Mucosa of stomach (tissue), 1 donor: ENCODE results near the gene GLYATL1B.
"Not testable (repeated sequence)": the region's sequence is repeated elsewhere in the genome, so short reads cannot be mapped to it uniquely, and the experiment has no call there.

Source experiments
- H3K27me3 ChIP-seq: one replicate; pipeline ENCODE4 v1.7.0; 2013; ENCODE audit warnings: mild to moderate bottlenecking, low read length; ENCODE audit not compliant: control insufficient read depth, insufficient read depth
- H3K36me3 ChIP-seq: one replicate; pipeline ENCODE4 v1.7.0; 2013; ENCODE audit warnings: low read length; ENCODE audit not compliant: control insufficient read depth, insufficient read depth
- H3K4me1 ChIP-seq: one replicate; pipeline ENCODE4 v1.7.0; 2013; ENCODE audit warnings: mild to moderate bottlenecking, low read length; ENCODE audit not compliant: control insufficient read depth, insufficient read depth
- H3K4me3 ChIP-seq: one replicate; pipeline ENCODE4 v1.7.0; 2013; ENCODE audit warnings: low read length
- H3K9ac ChIP-seq: one replicate; pipeline ENCODE4 v1.7.0; 2013; ENCODE audit warnings: mild to moderate bottlenecking, low read length, moderate library complexity
- H3K9me3 ChIP-seq: one replicate; pipeline ENCODE4 v1.7.0; 2013; ENCODE audit warnings: mild to moderate bottlenecking, low read length, moderate library complexity; ENCODE audit not compliant: control insufficient read depth
- donor health status: Pancreatic carcinoma.

The GLYATL1B gene

GRCh38 chr11:59069087-59069486, 17.0 kb upstream of the GLYATL1B start:
- Histone ChIP-seq H3K27me3 (peaks cover 4% of the 10 kb centered on the region), H3K9ac (no peak overlapping the region), H3K9me3 (no peaks in the 10 kb centered on the region), H3K36me3 (no peaks in the 10 kb centered on the region), H3K4me3 (no peak overlapping the region), H3K4me1 (no peaks in the 10 kb centered on the region)

GRCh38 chr11:59076876-59077571, 9.1 kb upstream of the GLYATL1B start:
- Histone ChIP-seq H3K36me3 (no peaks in the 10 kb centered on the region), H3K4me1 (no peaks in the 10 kb centered on the region), H3K9me3 (no peaks in the 10 kb centered on the region), H3K27me3 (no peaks in the 10 kb centered on the region), H3K4me3 (no peak overlapping the region), H3K9ac (no peak overlapping the region)

- H3K9ac ChIP-seq = no peak overlapping the region
- H3K27me3 ChIP-seq = no peaks in the 10 kb centered on the region
- no peaks in the 10 kb centered on the region for H3K9me3 ChIP-seq
Observed at GRCh38 chr11:59078435-59078834, 7.7 kb upstream of the GLYATL1B start.

DNA sequence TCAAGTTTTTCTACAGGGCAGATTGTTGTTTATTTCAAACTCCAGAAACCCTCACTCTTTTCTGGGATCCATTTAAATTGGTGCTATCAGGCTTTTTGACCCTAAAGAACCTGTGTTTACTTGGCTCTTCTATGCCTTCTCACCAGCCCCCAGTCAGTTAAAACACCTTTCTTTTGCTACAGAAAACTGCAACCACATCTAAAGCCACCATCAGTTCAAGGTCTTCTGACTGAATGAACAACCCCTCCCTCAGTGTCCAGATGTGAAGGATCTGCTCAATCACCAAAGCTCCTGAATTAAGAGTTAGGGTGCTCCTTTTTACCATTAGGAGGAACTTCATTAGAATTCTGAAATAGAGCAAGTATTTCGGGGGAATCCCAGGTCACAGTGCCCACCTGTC, 7.0 kb upstream of the GLYATL1B start:
- no peak overlapping the region for H3K4me3 ChIP-seq
- no peaks in the 10 kb centered on the region for H3K27me3 ChIP-seq
- H3K4me1 ChIP-seq = no peaks in the 10 kb centered on the region
- H3K9me3 ChIP-seq = no peaks in the 10 kb centered on the region
- H3K36me3 ChIP-seq = no peaks in the 10 kb centered on the region
- no peak overlapping the region for H3K9ac ChIP-seq

More at GRCh38 chr11:59078435-59078834, 7.7 kb upstream of the GLYATL1B start:
- no peaks in the 10 kb centered on the region for H3K36me3 ChIP-seq
- H3K4me1 ChIP-seq = no peaks in the 10 kb centered on the region
- no peak overlapping the region for H3K4me3 ChIP-seq

DNA sequence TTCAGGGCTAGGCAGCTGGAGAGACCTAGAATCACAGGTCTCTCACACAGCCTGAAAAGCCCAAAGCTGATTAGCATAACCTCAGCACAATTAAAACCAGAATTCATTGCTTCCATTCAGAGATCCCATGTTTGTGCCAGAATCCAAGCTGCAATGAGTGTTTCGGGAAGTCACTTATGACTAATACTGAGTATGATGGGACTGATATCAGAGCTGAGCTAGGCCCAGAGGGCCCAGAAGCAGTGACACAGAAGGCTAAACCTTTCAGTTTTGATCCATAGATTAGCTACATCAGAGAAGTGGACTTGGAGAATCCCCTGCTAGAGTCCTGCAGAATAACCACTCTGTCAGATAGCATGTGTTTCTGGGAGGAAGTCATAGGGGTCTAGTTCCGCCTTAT, 5.7 kb upstream of the GLYATL1B start:
- H3K9me3 ChIP-seq, H3K36me3 ChIP-seq, H3K4me1 ChIP-seq, H3K9ac ChIP-seq, H3K4me3 ChIP-seq, H3K27me3 ChIP-seq: not testable (repeated sequence)

- not testable (repeated sequence) for H3K27me3 ChIP-seq, H3K4me1 ChIP-seq, H3K9ac ChIP-seq, H3K36me3 ChIP-seq, H3K9me3 ChIP-seq, H3K4me3 ChIP-seq
Observed at GRCh38 chr11:59081430-59082020, 4.6 kb upstream of the GLYATL1B start.

- H3K4me3 ChIP-seq = no peak overlapping the region
- H3K9me3 ChIP-seq = no peaks in the 10 kb centered on the region
- H3K9ac ChIP-seq = no peak overlapping the region
- H3K27me3 ChIP-seq = no peaks in the 10 kb centered on the region
- H3K36me3 ChIP-seq = no peaks in the 10 kb centered on the region
- no peaks in the 10 kb centered on the region for H3K4me1 ChIP-seq
Observed at GRCh38 chr11:59088162-59088561, 2.1 kb downstream of the GLYATL1B start.

DNA sequence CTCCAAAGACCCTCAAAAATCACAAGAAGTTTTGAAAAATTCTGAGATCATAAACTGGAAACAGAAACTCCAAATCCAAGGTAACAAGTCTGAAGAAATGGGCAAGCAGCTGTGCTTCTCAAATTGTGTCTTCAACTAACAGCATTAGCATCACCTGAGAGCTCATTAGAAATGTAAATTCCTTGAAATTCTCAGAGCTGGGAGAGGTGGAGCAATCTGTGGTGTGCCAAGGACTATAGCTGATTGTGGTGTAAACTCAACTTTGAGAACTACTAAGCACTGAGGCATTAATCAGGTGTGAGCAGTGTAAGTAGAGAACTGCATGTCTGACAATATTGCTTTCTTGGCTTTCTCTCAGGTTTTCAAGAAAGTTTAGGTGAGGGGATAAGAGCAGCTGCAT, 7.5 kb downstream of the GLYATL1B start:
- not testable (repeated sequence) for H3K27me3 ChIP-seq, H3K9ac ChIP-seq, H3K36me3 ChIP-seq, H3K9me3 ChIP-seq, H3K4me1 ChIP-seq, H3K4me3 ChIP-seq

- not testable (repeated sequence) for H3K9ac ChIP-seq, H3K9me3 ChIP-seq, H3K4me3 ChIP-seq, H3K4me1 ChIP-seq, H3K27me3 ChIP-seq, H3K36me3 ChIP-seq
Observed at GRCh38 chr11:59095225-59095624, 9.1 kb downstream of the GLYATL1B start.

DNA sequence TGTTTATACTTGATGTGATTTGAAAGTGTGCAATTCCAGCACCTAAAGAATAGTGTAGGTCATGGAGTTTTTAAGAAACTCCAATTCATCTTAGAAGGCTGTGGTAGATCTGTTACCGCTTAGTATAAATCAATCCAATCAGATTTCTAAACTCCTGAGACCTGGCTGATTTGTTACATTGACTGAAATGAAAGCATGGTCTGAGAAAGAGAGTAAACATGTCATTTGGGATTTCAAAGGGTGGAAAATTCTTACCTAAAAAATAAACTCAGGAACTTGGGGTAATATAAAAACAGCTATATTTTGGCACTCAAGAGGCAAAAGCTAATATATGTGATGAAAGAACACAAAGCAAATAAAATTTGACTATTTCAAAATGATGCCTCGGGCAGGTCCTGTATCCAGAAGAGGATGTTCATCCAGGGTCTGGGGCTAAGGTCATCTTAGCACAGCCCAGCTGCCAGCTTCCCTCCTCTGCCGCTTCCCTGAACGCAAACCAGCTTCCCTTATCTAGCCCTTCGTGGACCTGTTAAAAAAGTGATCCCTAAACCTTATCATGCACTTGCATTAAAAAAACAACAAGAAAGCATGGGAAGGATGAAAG, 10.0 kb downstream of the GLYATL1B start:
- not testable (repeated sequence) for H3K36me3 ChIP-seq, H3K4me3 ChIP-seq, H3K9ac ChIP-seq, H3K9me3 ChIP-seq, H3K4me1 ChIP-seq, H3K27me3 ChIP-seq

DNA sequence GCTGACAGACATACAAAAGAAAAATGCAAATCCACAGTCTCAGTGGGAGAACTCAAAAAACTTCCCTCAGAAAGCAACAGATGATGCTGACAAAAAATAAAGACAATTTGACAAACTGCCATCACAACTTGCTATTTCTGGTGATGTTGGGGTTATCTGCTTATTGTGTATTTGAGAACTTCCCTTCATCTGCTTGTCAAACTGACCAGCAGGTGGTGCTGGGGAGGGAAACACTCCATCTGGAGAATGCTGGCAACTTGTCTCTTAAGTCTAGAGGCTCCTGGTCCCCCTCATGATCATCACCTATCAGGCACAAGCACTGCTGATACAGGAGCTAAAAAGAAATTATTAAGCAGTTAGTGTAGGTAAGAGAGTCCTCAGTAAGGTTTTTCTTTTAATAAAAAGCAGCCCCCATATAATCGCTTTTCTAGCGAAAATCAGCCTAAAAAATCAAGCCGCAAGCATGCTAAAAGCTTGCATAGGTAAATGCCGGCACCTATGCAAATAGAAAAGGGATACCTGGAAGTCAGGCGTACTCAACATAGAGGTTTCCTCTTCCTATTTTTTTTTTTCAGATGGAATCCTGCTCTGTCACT, 11.1 kb downstream of the GLYATL1B start:
- no peak overlapping the region for H3K4me3 ChIP-seq
- peaks cover 7% of the 10 kb centered on the region for H3K4me1 ChIP-seq
- no peaks in the 10 kb centered on the region for H3K36me3 ChIP-seq
- H3K9ac ChIP-seq = no peak overlapping the region
- no peaks in the 10 kb centered on the region for H3K27me3 ChIP-seq
- H3K9me3 ChIP-seq = no peaks in the 10 kb centered on the region

DNA sequence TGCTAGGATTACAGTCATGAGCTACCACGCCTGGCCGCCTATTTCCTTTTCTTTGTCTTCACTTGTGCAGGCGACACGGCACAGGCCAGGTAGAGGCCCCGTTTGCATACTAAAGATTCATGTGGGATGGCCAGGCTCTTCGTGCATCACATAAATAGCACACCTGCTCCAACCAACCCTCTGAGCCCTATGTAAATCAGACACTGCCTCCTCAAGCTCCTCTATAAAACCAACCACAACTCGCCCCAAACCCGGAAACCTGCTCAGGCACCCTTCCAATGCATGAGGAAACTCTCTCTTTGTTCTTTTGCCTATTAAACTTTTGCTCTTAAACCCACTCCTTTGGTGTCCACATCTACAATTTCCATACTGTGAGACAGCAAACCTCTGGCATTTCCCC, 11.8 kb downstream of the GLYATL1B start:
- H3K36me3 ChIP-seq, H3K4me1 ChIP-seq, H3K9ac ChIP-seq, H3K27me3 ChIP-seq, H3K9me3 ChIP-seq, H3K4me3 ChIP-seq: not testable (repeated sequence)
